Measurements from ENCODE around the gene TOMM5. TPM values are rescaled to one million over a fixed set of nuclear protein-coding genes. Genes with fewer than 3 reads are reported as not detected.

Gene TOMM5
- total RNA-seq, 2 donors from 2014 or later: 110 to 115 TPM

DNA sequence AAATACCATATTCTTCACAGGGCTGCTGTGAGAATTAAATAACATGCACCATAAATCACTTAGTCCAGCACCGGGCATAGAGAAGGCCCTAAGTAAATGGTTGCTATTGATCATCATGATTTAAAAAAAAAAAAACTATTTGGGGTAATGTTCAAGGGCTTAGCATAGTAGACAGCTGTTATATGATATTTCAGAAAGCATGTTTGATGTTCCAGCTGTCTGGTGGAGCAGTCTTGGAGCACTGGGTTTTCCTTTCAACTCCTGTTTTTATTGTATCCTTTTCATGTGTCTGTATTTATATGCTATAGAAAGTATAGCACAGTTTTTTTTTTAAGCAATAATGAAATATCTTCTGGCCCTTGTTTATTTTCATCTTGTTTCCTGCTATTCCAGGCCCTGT lies 28.0 kb upstream of the TOMM5 start:
- 83 to 100% methylated on average over 1 of the region's 1 CpG for WGBS, 2 experiments (ENCODE audit: insufficient coverage in 1 of 2, insufficient read length in 1 of 2)

DNA sequence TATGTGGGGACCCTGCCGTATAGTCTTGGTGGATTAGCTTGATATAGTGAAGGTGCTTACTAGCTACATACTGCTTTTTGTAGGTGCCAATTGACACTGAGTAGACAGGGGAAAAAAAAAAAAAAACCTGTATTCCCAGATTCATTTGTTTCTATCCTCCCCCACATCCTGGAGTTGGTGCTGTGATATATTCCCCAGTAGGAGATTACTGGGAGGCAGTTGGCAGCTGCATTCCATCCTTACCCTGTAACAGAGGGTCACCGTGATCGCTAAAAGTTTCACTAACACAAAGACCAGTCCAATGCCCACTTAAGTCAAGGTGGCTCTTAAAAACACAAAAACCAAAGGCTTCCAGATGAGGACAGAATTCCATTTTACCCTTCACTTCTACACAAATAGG lies 27.4 kb upstream of the TOMM5 start:
- Mint-ChIP-seq H3K27me3 (ENCODE audit: insufficient read depth) (no peaks in the 10 kb centered on the region), H3K4me1 (peaks cover 19% of the 10 kb centered on the region), H3K4me3 (no peak overlapping the region), H3K9me3 (no peaks in the 10 kb centered on the region), H3K36me3 (ENCODE audit: low read depth) (no peaks in the 10 kb centered on the region), H3K27ac (no peak overlapping the region)
- H3K27ac ChIP-seq (ENCODE audit: low read depth, low read length): no peak overlapping the region
- no peaks in the 10 kb centered on the region for H3K27me3 ChIP-seq (ENCODE audit: control insufficient read depth, insufficient read depth, low read length, poor library complexity, severe bottlenecking)
- peaks cover 3% of the 10 kb centered on the region for H3K4me1 ChIP-seq (ENCODE audit: control insufficient read depth, insufficient read depth, low read length)
- TF ChIP-seq, protein P1, sequence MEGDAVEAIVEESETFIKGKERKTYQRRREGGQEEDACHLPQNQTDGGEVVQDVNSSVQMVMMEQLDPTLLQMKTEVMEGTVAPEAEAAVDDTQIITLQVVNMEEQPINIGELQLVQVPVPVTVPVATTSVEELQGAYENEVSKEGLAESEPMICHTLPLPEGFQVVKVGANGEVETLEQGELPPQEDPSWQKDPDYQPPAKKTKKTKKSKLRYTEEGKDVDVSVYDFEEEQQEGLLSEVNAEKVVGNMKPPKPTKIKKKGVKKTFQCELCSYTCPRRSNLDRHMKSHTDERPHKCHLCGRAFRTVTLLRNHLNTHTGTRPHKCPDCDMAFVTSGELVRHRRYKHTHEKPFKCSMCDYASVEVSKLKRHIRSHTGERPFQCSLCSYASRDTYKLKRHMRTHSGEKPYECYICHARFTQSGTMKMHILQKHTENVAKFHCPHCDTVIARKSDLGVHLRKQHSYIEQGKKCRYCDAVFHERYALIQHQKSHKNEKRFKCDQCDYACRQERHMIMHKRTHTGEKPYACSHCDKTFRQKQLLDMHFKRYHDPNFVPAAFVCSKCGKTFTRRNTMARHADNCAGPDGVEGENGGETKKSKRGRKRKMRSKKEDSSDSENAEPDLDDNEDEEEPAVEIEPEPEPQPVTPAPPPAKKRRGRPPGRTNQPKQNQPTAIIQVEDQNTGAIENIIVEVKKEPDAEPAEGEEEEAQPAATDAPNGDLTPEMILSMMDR (conservative IDR thresholded peaks at IDR 0.05): no peak
- no peak overlapping the region for H3K4me3 ChIP-seq (ENCODE audit: low read length)
- H3K9me3 ChIP-seq (ENCODE audit: control insufficient read depth, low read length): no peaks in the 10 kb centered on the region
- no peak for DNase-seq
- WGBS, 2 experiments (ENCODE audit: insufficient coverage in 1 of 2, insufficient read length in 1 of 2): 86 to 91% methylated on average over 2 to 3 of the region's 3 CpGs
- no peaks in the 10 kb centered on the region for H3K36me3 ChIP-seq (ENCODE audit: control insufficient read depth, insufficient read depth, low read length)
- no peak overlapping the region for H3K9ac ChIP-seq (ENCODE audit: extremely low read depth, low read length, poor library complexity, severe bottlenecking)

More for the DNA sequence above, 28.0 kb upstream of the TOMM5 start:
- Histone ChIP-seq H3K4me1 (ENCODE audit: control insufficient read depth, insufficient read depth, low read length) (peaks cover 3% of the 10 kb centered on the region), H3K9me3 (ENCODE audit: control insufficient read depth, low read length) (no peaks in the 10 kb centered on the region), H3K9ac (ENCODE audit: extremely low read depth, low read length, poor library complexity, severe bottlenecking) (no peak overlapping the region), H3K4me3 (ENCODE audit: low read length) (no peak overlapping the region), H3K27me3 (ENCODE audit: control insufficient read depth, insufficient read depth, low read length, poor library complexity, severe bottlenecking) (no peaks in the 10 kb centered on the region), H3K27ac (ENCODE audit: low read depth, low read length) (no peak overlapping the region), H3K36me3 (ENCODE audit: control insufficient read depth, insufficient read depth, low read length) (no peaks in the 10 kb centered on the region)
- TF ChIP-seq, protein P1 (conservative IDR thresholded peaks at IDR 0.05): no peak
- Mint-ChIP-seq H3K4me3 (no peak overlapping the region), H3K27ac (no peak overlapping the region), H3K27me3 (ENCODE audit: insufficient read depth) (no peaks in the 10 kb centered on the region), H3K36me3 (ENCODE audit: low read depth) (no peaks in the 10 kb centered on the region), H3K4me1 (peaks cover 19% of the 10 kb centered on the region), H3K9me3 (no peaks in the 10 kb centered on the region)
- no peak for DNase-seq

DNA sequence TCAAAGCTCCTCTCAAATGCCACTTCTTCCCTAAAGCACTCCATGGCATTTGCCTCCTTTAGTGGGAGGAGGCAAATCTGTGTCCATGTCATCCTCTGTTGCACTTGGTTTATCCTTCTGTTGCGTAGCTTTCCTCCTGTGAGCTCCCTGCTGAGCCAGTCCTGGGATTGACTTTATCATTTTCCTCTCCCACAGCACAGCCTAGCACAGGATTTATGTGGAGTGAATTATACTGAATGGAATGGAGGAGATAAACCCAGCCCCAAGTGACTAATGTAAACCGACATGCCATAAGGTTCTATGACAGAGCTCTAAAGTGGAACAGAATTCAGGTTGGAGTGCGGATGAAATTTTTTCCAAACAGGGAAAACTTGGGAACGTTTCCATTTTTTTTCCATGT lies 26.4 kb upstream of the TOMM5 start:
- Mint-ChIP-seq H3K9me3 (no peaks in the 10 kb centered on the region), H3K27me3 (ENCODE audit: insufficient read depth) (peaks cover 2% of the 10 kb centered on the region), H3K27ac (no peak overlapping the region), H3K36me3 (ENCODE audit: low read depth) (no peaks in the 10 kb centered on the region), H3K4me1 (peaks cover 14% of the 10 kb centered on the region), H3K4me3 (no peak overlapping the region)
- Histone ChIP-seq H3K27ac (ENCODE audit: low read depth, low read length) (no peak overlapping the region), H3K9me3 (ENCODE audit: control insufficient read depth, low read length) (no peaks in the 10 kb centered on the region), H3K4me1 (ENCODE audit: control insufficient read depth, insufficient read depth, low read length) (peaks cover 3% of the 10 kb centered on the region), H3K36me3 (ENCODE audit: control insufficient read depth, insufficient read depth, low read length) (no peaks in the 10 kb centered on the region), H3K9ac (ENCODE audit: extremely low read depth, low read length, poor library complexity, severe bottlenecking) (no peak overlapping the region), H3K27me3 (ENCODE audit: control insufficient read depth, insufficient read depth, low read length, poor library complexity, severe bottlenecking) (no peaks in the 10 kb centered on the region), H3K4me3 (ENCODE audit: low read length) (no peak overlapping the region)
- no peak for DNase-seq
- TF ChIP-seq, protein P1 (conservative IDR thresholded peaks at IDR 0.05): no peak
- 92 to 94% methylated on average over 3 to 4 of the region's 4 CpGs for WGBS, 2 experiments (ENCODE audit: insufficient coverage in 1 of 2, insufficient read length in 1 of 2)

All from endodermal cell (in vitro differentiated cells).